ENCODE results near the gene ADIPOR2. TPM values are rescaled to one million over a fixed set of nuclear protein-coding genes. Genes with fewer than 3 reads are reported as not detected.

Gene ADIPOR2
- total and polyA plus RNA-seq, 2 of the 4 experiments (the other 2 are of a cell fraction), result 20.0 to 24.9 TPM

DNA sequence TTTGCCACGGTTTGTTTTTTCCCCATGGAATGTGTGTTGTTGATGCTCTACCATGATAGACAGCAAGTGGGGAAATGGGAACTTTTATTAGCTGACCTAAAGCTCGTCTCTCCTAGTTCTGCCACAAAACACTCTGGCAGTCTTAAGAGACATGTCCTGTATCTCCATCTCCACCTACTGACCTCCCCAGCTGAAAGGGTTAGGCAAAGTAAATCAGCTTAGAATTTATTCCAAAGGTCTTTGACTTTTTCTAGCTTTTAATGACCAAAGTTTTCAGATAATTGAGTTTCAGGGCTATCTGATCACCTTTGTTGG, 9.4 kb upstream of the ADIPOR2 start:
- no peak overlapping the region for H2BK15ac ChIP-seq (ENCODE audit: low read depth, low read length)
- H3K79me1 ChIP-seq (ENCODE audit: low read depth in 1 of 2, low read length in 2 of 2), result no peaks in the 10 kb centered on the region
- no peak overlapping the region for H2BK120ac ChIP-seq (ENCODE audit: low read depth, low read length)
- no peak overlapping the region for H3K23ac ChIP-seq (ENCODE audit: low read depth, low read length)
- in situ Hi-C loops (cut with MboI; ENCODE audit: low sequenced_read_pairs) (no loop called here), dilution Hi-C loops (cut with HindIII; ENCODE audit: low sequenced_read_pairs, unreplicated experiment) (no loop called here), intact Hi-C loops (cut with micrococcal nuclease) (no loop called here)
- H2BK5ac ChIP-seq (ENCODE audit: low read depth, low read length, poor library complexity, severe bottlenecking), result no peak overlapping the region
- 40% methylated on average over 1 of the region's 2 CpGs; no CpG with 5 or more reads in 1 of the 2 experiments for WGBS, 2 experiments (ENCODE audit: extremely low coverage in 2 of 2, insufficient read length in 1 of 2)
- DNase-seq (no peak), ATAC-seq (ENCODE audit: low read depth) (no peak)
- no peak overlapping the region for H4K5ac ChIP-seq (ENCODE audit: low read depth, low read length)
- no peak overlapping the region for H3K9ac ChIP-seq (ENCODE audit: low read depth, low read length)
- no peak overlapping the region for H4K8ac ChIP-seq (ENCODE audit: low read depth in 2 of 2, low read length in 2 of 2)
- no peak overlapping the region for H3K4me3 ChIP-seq (ENCODE audit: insufficient read depth, low read depth, low read length)
- no peaks in the 10 kb centered on the region for H4K20me1 ChIP-seq (ENCODE audit: insufficient read depth, low read length)
- H3K4me2 ChIP-seq (ENCODE audit: low read depth, low read length), result no peak overlapping the region
- ChIA-PET CTCF (no interaction called here), POLR2A (ENCODE audit: unreplicated experiment) (no interaction called here)
- no peaks in the 10 kb centered on the region for H3K9me1 ChIP-seq (ENCODE audit: insufficient read depth, low read length)
- H3K4me1 ChIP-seq (ENCODE audit: control insufficient read depth, insufficient read depth, low read length), result no peaks in the 10 kb centered on the region
- no peak overlapping the region for H2AK5ac ChIP-seq (ENCODE audit: low read depth, low read length)
- no peak overlapping the region for H2AFZ ChIP-seq (replicated peaks; ENCODE audit: low read length, poor library complexity)
- H3K14ac ChIP-seq (replicated peaks; ENCODE audit: low read depth, low read length), result no peak overlapping the region
- no peak overlapping the region for H2AK9ac ChIP-seq (replicated peaks; ENCODE audit: low read depth, low read length, poor library complexity)
- H3K36me3 ChIP-seq (ENCODE audit: control insufficient read depth, insufficient read depth, low read length), result no peaks in the 10 kb centered on the region
- no peak overlapping the region for H3K56ac ChIP-seq (ENCODE audit: extremely low read depth, insufficient read depth, low read length)
- H3K4ac ChIP-seq (ENCODE audit: low read depth, low read length), result no peak overlapping the region
- H3K18ac ChIP-seq (ENCODE audit: low read depth, low read length), result no peak overlapping the region
- no peak overlapping the region for H2BK20ac ChIP-seq (ENCODE audit: low read depth, low read length)
- no TSS peak for BruUV-seq (replicated peaks)
- no peak overlapping the region for H3K27ac ChIP-seq (ENCODE audit: insufficient read depth, low read length)
- TF ChIP-seq FOS (IDR thresholded peaks at IDR 0.05; ENCODE audit: low read depth, low read length) (no peak), MAFK (IDR thresholded peaks at IDR 0.05; ENCODE audit: low read depth, low read length) (no peak), MAZ (IDR thresholded peaks at IDR 0.05; ENCODE audit: borderline replicate concordance, low read depth, low read length) (no peak), SMC3 (IDR thresholded peaks at IDR 0.05; ENCODE audit: low read depth, low read length) (no peak), CHD1 (IDR thresholded peaks at IDR 0.05; ENCODE audit: low read depth, low read length) (no peak), MXI1 (IDR thresholded peaks at IDR 0.05; ENCODE audit: borderline replicate concordance, low read depth, low read length) (no peak), BHLHE40 (IDR thresholded peaks at IDR 0.05; ENCODE audit: low read depth, low read length) (no peak), RFX5 (IDR thresholded peaks at IDR 0.05; ENCODE audit: low read depth, low read length) (no peak), RCOR1 (IDR thresholded peaks at IDR 0.05; ENCODE audit: insufficient replicate concordance, low read length) (no peak), NFE2L2 (IDR thresholded peaks at IDR 0.05; ENCODE audit: low read depth, low read length) (no peak), CEBPB (IDR thresholded peaks at IDR 0.05; ENCODE audit: low read depth, low read length) (no peak), RAD21 (IDR thresholded peaks at IDR 0.05; ENCODE audit: low read length) (no peak), POLR2A (IDR thresholded peaks at IDR 0.05; ENCODE audit: low read depth, low read length) (no peak)
- TF ChIP-seq, protein P1, sequence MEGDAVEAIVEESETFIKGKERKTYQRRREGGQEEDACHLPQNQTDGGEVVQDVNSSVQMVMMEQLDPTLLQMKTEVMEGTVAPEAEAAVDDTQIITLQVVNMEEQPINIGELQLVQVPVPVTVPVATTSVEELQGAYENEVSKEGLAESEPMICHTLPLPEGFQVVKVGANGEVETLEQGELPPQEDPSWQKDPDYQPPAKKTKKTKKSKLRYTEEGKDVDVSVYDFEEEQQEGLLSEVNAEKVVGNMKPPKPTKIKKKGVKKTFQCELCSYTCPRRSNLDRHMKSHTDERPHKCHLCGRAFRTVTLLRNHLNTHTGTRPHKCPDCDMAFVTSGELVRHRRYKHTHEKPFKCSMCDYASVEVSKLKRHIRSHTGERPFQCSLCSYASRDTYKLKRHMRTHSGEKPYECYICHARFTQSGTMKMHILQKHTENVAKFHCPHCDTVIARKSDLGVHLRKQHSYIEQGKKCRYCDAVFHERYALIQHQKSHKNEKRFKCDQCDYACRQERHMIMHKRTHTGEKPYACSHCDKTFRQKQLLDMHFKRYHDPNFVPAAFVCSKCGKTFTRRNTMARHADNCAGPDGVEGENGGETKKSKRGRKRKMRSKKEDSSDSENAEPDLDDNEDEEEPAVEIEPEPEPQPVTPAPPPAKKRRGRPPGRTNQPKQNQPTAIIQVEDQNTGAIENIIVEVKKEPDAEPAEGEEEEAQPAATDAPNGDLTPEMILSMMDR (conservative IDR thresholded peaks at IDR 0.05; ENCODE audit: low read depth, low read length), result no peak
- TF ChIP-seq, protein P2, sequence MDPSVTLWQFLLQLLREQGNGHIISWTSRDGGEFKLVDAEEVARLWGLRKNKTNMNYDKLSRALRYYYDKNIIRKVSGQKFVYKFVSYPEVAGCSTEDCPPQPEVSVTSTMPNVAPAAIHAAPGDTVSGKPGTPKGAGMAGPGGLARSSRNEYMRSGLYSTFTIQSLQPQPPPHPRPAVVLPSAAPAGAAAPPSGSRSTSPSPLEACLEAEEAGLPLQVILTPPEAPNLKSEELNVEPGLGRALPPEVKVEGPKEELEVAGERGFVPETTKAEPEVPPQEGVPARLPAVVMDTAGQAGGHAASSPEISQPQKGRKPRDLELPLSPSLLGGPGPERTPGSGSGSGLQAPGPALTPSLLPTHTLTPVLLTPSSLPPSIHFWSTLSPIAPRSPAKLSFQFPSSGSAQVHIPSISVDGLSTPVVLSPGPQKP (IDR thresholded peaks at IDR 0.05; ENCODE audit: borderline replicate concordance, low read depth, low read length), result no peak
- TF ChIP-seq, protein P3, sequence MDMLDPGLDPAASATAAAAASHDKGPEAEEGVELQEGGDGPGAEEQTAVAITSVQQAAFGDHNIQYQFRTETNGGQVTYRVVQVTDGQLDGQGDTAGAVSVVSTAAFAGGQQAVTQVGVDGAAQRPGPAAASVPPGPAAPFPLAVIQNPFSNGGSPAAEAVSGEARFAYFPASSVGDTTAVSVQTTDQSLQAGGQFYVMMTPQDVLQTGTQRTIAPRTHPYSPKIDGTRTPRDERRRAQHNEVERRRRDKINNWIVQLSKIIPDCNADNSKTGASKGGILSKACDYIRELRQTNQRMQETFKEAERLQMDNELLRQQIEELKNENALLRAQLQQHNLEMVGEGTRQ (IDR thresholded peaks at IDR 0.05; ENCODE audit: low read depth, low read length), result no peak
- H3K9me3 ChIP-seq (ENCODE audit: control insufficient read depth, insufficient read depth, low read length), result no peaks in the 10 kb centered on the region
- H4K91ac ChIP-seq (ENCODE audit: insufficient read depth, low read depth, low read length), result no peak overlapping the region
- H3K27me3 ChIP-seq (ENCODE audit: control insufficient read depth, insufficient read depth, low read length), result peaks cover 2% of the 10 kb centered on the region; the same call in 1 of the 2 replicates
